Hepatocyte (in vitro differentiated cells): ENCODE data around the gene POU4F3. TPM values are rescaled to one million over a fixed set of nuclear protein-coding genes. Genes with fewer than 3 reads are reported as not detected.
"Not testable (repeated sequence)": the region's sequence is repeated elsewhere in the genome, so short reads cannot be mapped to it uniquely, and the experiment has no call there.

Source experiments
- DNase-seq: peaks from one replicate; pipeline ENCODE4 v3.0.0-alpha.2; 2016; ENCODE audit warnings: low spot score
- H2AFZ ChIP-seq: fragments of 200-600 bp; sonication (generic); 2 replicates; pipeline ENCODE4 v1.6.0; 2016; ENCODE audit warnings: antibody characterized with exemption, mild to moderate bottlenecking
- H3K27ac ChIP-seq: fragments of 200-600 bp; sonication (generic); 2 replicates; pipeline ENCODE4 v1.5.1; 2016; ENCODE audit warnings: mild to moderate bottlenecking
- H3K27me3 ChIP-seq: fragments of 200-600 bp; sonication (generic); 2 replicates; pipeline ENCODE4 v1.6.1; 2016
- H3K36me3 ChIP-seq: fragments of 200-600 bp; sonication (generic); replicated peaks from 2 replicates; pipeline ENCODE4 v1.5.1; 2016; ENCODE audit warnings: low read depth; ENCODE audit not compliant: insufficient read depth
- H3K4me1 ChIP-seq: fragments of 200-600 bp; sonication (generic); 2 replicates; pipeline ENCODE4 v1.5.1; 2016; ENCODE audit warnings: mild to moderate bottlenecking, moderate library complexity; ENCODE audit not compliant: insufficient read depth
- H3K4me2 ChIP-seq: fragments of 200-600 bp; sonication (generic); 2 replicates; pipeline ENCODE4 v1.6.0; 2016
- H3K4me3 ChIP-seq: fragments of 200-600 bp; sonication (generic); 2 replicates; pipeline ENCODE4 v1.5.1; 2016; ENCODE audit warnings: mild to moderate bottlenecking
- H3K79me2 ChIP-seq: fragments of 200-600 bp; sonication (generic); 2 replicates; pipeline ENCODE4 v1.6.0; 2017; ENCODE audit warnings: mild to moderate bottlenecking
- H3K9me2 ChIP-seq: fragments of 200-600 bp; sonication (generic); replicated peaks from 2 replicates; pipeline ENCODE4 v1.6.0; 2017; ENCODE audit warnings: mild to moderate bottlenecking; ENCODE audit not compliant: insufficient read depth
- H3K9me3 ChIP-seq: fragments of 200-600 bp; sonication (generic); 2 replicates; pipeline ENCODE4 v1.5.1; 2016; ENCODE audit warnings: low read depth, mild to moderate bottlenecking
- H4K20me1 ChIP-seq: fragments of 200-600 bp; sonication (generic); 2 replicates; pipeline ENCODE4 v1.6.0; 2016; ENCODE audit warnings: mild to moderate bottlenecking; ENCODE audit not compliant: insufficient read depth, poor library complexity, severe bottlenecking
- CTCF ChIP-seq: fragments of 200-600 bp; sonication (generic); IDR thresholded peaks from 2 replicates; pipeline ENCODE4 v1.5.1; 2016; ENCODE audit warnings: antibody characterized with exemption, mild to moderate bottlenecking; ENCODE audit not compliant: poor library complexity
- EZH2 ChIP-seq: fragments of 200-600 bp; sonication (generic); IDR thresholded peaks from 2 replicates; pipeline ENCODE4 v1.6.1; 2016; ENCODE audit warnings: antibody characterized with exemption, mild to moderate bottlenecking, borderline replicate concordance
- EZH2phosphoT487 ChIP-seq: fragments of 200-600 bp; sonication (generic); IDR thresholded peaks from one replicate; pipeline ENCODE4 v1.6.1; 2018; ENCODE audit warnings: antibody characterized with exemption, mild to moderate bottlenecking, low read depth, moderate library complexity; ENCODE audit not compliant: unreplicated experiment, severe bottlenecking
- WGBS: methylation state at CpG from one replicate; pipeline ENCODE4 v1.1.6; 2016; ENCODE audit warnings: low lambda C conversion rate; ENCODE audit errors: missing lambda C conversion rate; 5-methylcytosine and 5-hydroxymethylcytosine counted together
- polyA plus RNA-seq: library from polyadenylated mRNA; unstranded; fragments of >200 nt; fragmentation: Nextera tagmentation; extraction: Ambion mirVana; gene quantifications from 2 replicates; pipeline ENCODE4 v1.2.1, GENCODE V29; 2016
- total RNA-seq: library from RNA; depleted of rRNA; stranded (reverse); fragments of >200 nt; gene quantifications from 2 replicates; pipeline ENCODE4 v1.2.3, GENCODE V29; 2014

Gene POU4F3
- total and polyA plus RNA-seq, 2 experiments from 2014 or later, result not detected

GRCh38 chr5:146296245-146296644 lies 42.4 kb upstream of the POU4F3 start:
- Histone ChIP-seq H3K9me2 (no peaks in the 10 kb centered on the region), H3K4me1 (no peaks in the 10 kb centered on the region), H3K27ac (no peak overlapping the region), H3K4me3 (no peak overlapping the region), H4K20me1 (no peaks in the 10 kb centered on the region), H3K36me3 (no peaks in the 10 kb centered on the region), H3K27me3 (no peaks in the 10 kb centered on the region), H3K9me3 (no peaks in the 10 kb centered on the region), H3K4me2 (no peak overlapping the region), H3K79me2 (no peaks in the 10 kb centered on the region), H2AFZ (no peak overlapping the region)
- no peak for TF ChIP-seq CTCF
- TF ChIP-seq EZH2phosphoT487, result no peak
- no peak for TF ChIP-seq EZH2
- 94% methylated on average over 7 of the region's 7 CpGs for WGBS
- DNase-seq, result no peak

GRCh38 chr5:146298920-146299319 lies 39.7 kb upstream of the POU4F3 start:
- H3K79me2 ChIP-seq, H4K20me1 ChIP-seq, H3K36me3 ChIP-seq, H3K27me3 ChIP-seq, H3K27ac ChIP-seq, DNase-seq, H3K4me2 ChIP-seq, H2AFZ ChIP-seq, H3K9me2 ChIP-seq, H3K4me3 ChIP-seq, H3K4me1 ChIP-seq, H3K9me3 ChIP-seq: not testable (repeated sequence)
- 98% methylated on average over 3 of the region's 3 CpGs for WGBS

- H3K9me2 ChIP-seq, result no peaks in the 10 kb centered on the region
- no peak overlapping the region for H2AFZ ChIP-seq
- H3K27me3 ChIP-seq, result peaks cover 5% of the 10 kb centered on the region
- H3K4me2 ChIP-seq, result no peak overlapping the region
- H4K20me1 ChIP-seq, result no peaks in the 10 kb centered on the region
- 74% methylated on average over 2 of the region's 2 CpGs for WGBS
- H3K79me2 ChIP-seq, result no peaks in the 10 kb centered on the region
- no peaks in the 10 kb centered on the region for H3K36me3 ChIP-seq
- no peak overlapping the region for H3K27ac ChIP-seq
- no peaks in the 10 kb centered on the region for H3K4me1 ChIP-seq
- H3K9me3 ChIP-seq, result no peaks in the 10 kb centered on the region
- H3K4me3 ChIP-seq, result no peak overlapping the region
- DNase-seq, result no peak
- TF ChIP-seq EZH2 (no peak), EZH2phosphoT487 (no peak), CTCF (no peak)
Observed at GRCh38 chr5:146301626-146302025, 37.0 kb upstream of the POU4F3 start.

- Histone ChIP-seq H2AFZ (no peak overlapping the region), H3K79me2 (no peaks in the 10 kb centered on the region), H3K36me3 (no peaks in the 10 kb centered on the region), H3K4me3 (no peak overlapping the region), H3K9me3 (no peaks in the 10 kb centered on the region), H3K4me1 (no peaks in the 10 kb centered on the region), H3K4me2 (no peak overlapping the region), H3K9me2 (no peaks in the 10 kb centered on the region), H3K27me3 (peaks cover 5% of the 10 kb centered on the region), H4K20me1 (no peaks in the 10 kb centered on the region), H3K27ac (no peak overlapping the region)
- TF ChIP-seq EZH2 (no peak), CTCF (no peak), EZH2phosphoT487 (no peak)
- DNase-seq, result no peak
- WGBS, result 74% methylated on average over 1 of the region's 1 CpG
Observed at GRCh38 chr5:146302406-146302805, 36.2 kb upstream of the POU4F3 start.
